ENCODE measurements around the gene RFX3.

- TF ChIP-seq CTCF (IDR thresholded peaks at IDR 0.05 in 4 of 5, conservative IDR thresholded peaks at IDR 0.05 in 1 of 5) (no peak), POLR2A (IDR thresholded peaks at IDR 0.05) (no peak)
Measured at GRCh38 chr9:3511551-3511950, 14.2 kb downstream of the RFX3 start.

Measured in gastrocnemius medialis (tissue), 4 donors.